Ovary (tissue), 3 donors: ENCODE data around the gene DIS3L2.

ENCODE experiments used
- CTCF ChIP-seq, 3 donors: fragments of 450-650 bp in 2 of 3; fragments of 200-600 bp in 1 of 3; IDR thresholded peaks; one replicate each; pipeline versions ENCODE4 v1.5.1 to v1.8.0; 2016 to 2022; ENCODE audit warnings: antibody characterized with exemption in 3 of 3, mild to moderate bottlenecking in 1 of 3
- EP300 ChIP-seq: sonication (generic); formaldehyde crosslinking; IDR thresholded peaks from one replicate; pipeline ENCODE4 v1.6.1; 2017; ENCODE audit warnings: antibody characterized with exemption
- POLR2A ChIP-seq: fragments of 450-650 bp; IDR thresholded peaks from one replicate; pipeline ENCODE4 v1.6.1; 2017; ENCODE audit warnings: antibody characterized with exemption, mild to moderate bottlenecking, moderate library complexity
- donor health status: DM: no; HTN: no; CAD: no.

GRCh38 chr2:232026910-232027309 lies 65.4 kb downstream of the DIS3L2 start:
- TF ChIP-seq CTCF (IDR thresholded peaks at IDR 0.05) (no peak), POLR2A (no peak), EP300 (no peak)
